HG02840 (cell line): ENCODE results near the gene ATF7IP.

Experiments used
- ATAC-seq: cut with Tn5 transposase; IDR thresholded peaks from one replicate; pipeline ENCODE4 v1.9.1; 2021; ENCODE audit warnings: mild to moderate bottlenecking, moderate library complexity, moderate number of reproducible peaks; ENCODE audit not compliant: unreplicated experiment, low FRiP score

The ATF7IP gene

GRCh38 chr12:14410841-14411569, 45.5 kb downstream of the ATF7IP start:
- no peak for ATAC-seq

GRCh38 chr12:14416658-14417057, 51.2 kb downstream of the ATF7IP start:
- no peak for ATAC-seq

GRCh38 chr12:14417715-14418114, 52.2 kb downstream of the ATF7IP start:
- ATAC-seq = no peak

- ATAC-seq = no peak
Observed at GRCh38 chr12:14418451-14418890, 53.0 kb downstream of the ATF7IP start.

- ATAC-seq = no peak
Observed at GRCh38 chr12:14422516-14423230, 57.2 kb downstream of the ATF7IP start.

- no peak for ATAC-seq
Observed at GRCh38 chr12:14424545-14424944, 59.1 kb downstream of the ATF7IP start.

- no peak for ATAC-seq
Observed at GRCh38 chr12:14426792-14427191, 61.3 kb downstream of the ATF7IP start.

GRCh38 chr12:14427929-14428328, 62.4 kb downstream of the ATF7IP start:
- ATAC-seq = no peak

GRCh38 chr12:14430394-14430986, 65.0 kb downstream of the ATF7IP start:
- ATAC-seq = no peak

- ATAC-seq = no peak
Observed at GRCh38 chr12:14431975-14432374, 66.5 kb downstream of the ATF7IP start.

GRCh38 chr12:14435627-14436026, 70.1 kb downstream of the ATF7IP start:
- no peak for ATAC-seq

- ATAC-seq = no peak
Observed at GRCh38 chr12:14442221-14442881, 76.9 kb downstream of the ATF7IP start.

GRCh38 chr12:14443531-14443930, 78.0 kb downstream of the ATF7IP start:
- ATAC-seq = no peak

- no peak for ATAC-seq
Observed at GRCh38 chr12:14450479-14450878, 85.0 kb downstream of the ATF7IP start.

- ATAC-seq = no peak
Observed at GRCh38 chr12:14452336-14452735, 86.9 kb downstream of the ATF7IP start.

GRCh38 chr12:14452865-14453264, 87.4 kb downstream of the ATF7IP start:
- ATAC-seq = no peak

GRCh38 chr12:14454098-14454907, 88.8 kb downstream of the ATF7IP start:
- no peak for ATAC-seq

- no peak for ATAC-seq
Observed at GRCh38 chr12:14460212-14460841, 94.8 kb downstream of the ATF7IP start.

- ATAC-seq = no peak
Observed at GRCh38 chr12:14471497-14471896, 106.0 kb downstream of the ATF7IP start.
